NCI-H1092 (cell line): ENCODE measurements around the gene INPP1.
A peak's percentile ranks its signal among the peaks of the same experiment; 100 is the strongest.

ENCODE experiments used
- DNase-seq: peaks from one replicate; lab custom pipeline; 2025; lab: John Stamatoyannopoulos, UW

Gene INPP1

GRCh38 chr2:190362894-190363293 lies 19.5 kb downstream of the INPP1 start:
- no peak for DNase-seq

- no peak for DNase-seq
Measured at GRCh38 chr2:190365499-190366204, 22.3 kb downstream of the INPP1 start.

- DNase-seq: no peak
Measured at GRCh38 chr2:190366248-190366753, 22.9 kb downstream of the INPP1 start.

- DNase-seq: no peak
Measured at GRCh38 chr2:190367091-190367490, 23.7 kb downstream of the INPP1 start.

GRCh38 chr2:190369635-190370034 lies 26.2 kb downstream of the INPP1 start:
- no peak for DNase-seq

- DNase-seq: no peak
Measured at GRCh38 chr2:190376083-190376482, 32.7 kb downstream of the INPP1 start.

GRCh38 chr2:190376591-190377245 lies 33.3 kb downstream of the INPP1 start:
- no peak for DNase-seq

GRCh38 chr2:190378880-190379237 lies 35.5 kb downstream of the INPP1 start:
- no peak for DNase-seq

- no peak for DNase-seq
Measured at GRCh38 chr2:190379249-190379964, 36.0 kb downstream of the INPP1 start.

GRCh38 chr2:190380962-190381412 lies 37.6 kb downstream of the INPP1 start:
- DNase-seq: no peak

- DNase-seq: peak; percentile 21
Measured at GRCh38 chr2:190382851-190383250, 39.5 kb downstream of the INPP1 start.

GRCh38 chr2:190387422-190387821 lies 44.0 kb downstream of the INPP1 start:
- no peak for DNase-seq

GRCh38 chr2:190396271-190396670 lies 52.9 kb downstream of the INPP1 start:
- DNase-seq: no peak

- DNase-seq: no peak
Measured at GRCh38 chr2:190402986-190403603, 59.7 kb downstream of the INPP1 start.

- DNase-seq: no peak
Measured at GRCh38 chr2:190404487-190404886, 61.1 kb downstream of the INPP1 start.

GRCh38 chr2:190405070-190405469 lies 61.7 kb downstream of the INPP1 start:
- DNase-seq: no peak

- no peak for DNase-seq
Measured at GRCh38 chr2:190405995-190406394, 62.6 kb downstream of the INPP1 start.

GRCh38 chr2:190406805-190407204 lies 63.4 kb downstream of the INPP1 start:
- DNase-seq: no peak

GRCh38 chr2:190407246-190407661 lies 63.9 kb downstream of the INPP1 start:
- DNase-seq: no peak

GRCh38 chr2:190407662-190408537 lies 64.5 kb downstream of the INPP1 start, which contains the start of gene MFSD6:
TSS of gene MFSD6 (plus strand) at chr2:190408355. CDS start at chr2:190436030, 27,675 bp downstream.
- peak; percentile 33 for DNase-seq
